ENCODE measurements around the gene HPS5. TPM values are rescaled to one million over a fixed set of nuclear protein-coding genes. Genes with fewer than 3 reads are reported as not detected.

Gene HPS5
- total and polyA plus RNA-seq, 2 of the 13 experiments (the other 11 are each of a cell fraction or from before 2014, with no cell fraction given) = 6.6 to 25.5 TPM

DNA sequence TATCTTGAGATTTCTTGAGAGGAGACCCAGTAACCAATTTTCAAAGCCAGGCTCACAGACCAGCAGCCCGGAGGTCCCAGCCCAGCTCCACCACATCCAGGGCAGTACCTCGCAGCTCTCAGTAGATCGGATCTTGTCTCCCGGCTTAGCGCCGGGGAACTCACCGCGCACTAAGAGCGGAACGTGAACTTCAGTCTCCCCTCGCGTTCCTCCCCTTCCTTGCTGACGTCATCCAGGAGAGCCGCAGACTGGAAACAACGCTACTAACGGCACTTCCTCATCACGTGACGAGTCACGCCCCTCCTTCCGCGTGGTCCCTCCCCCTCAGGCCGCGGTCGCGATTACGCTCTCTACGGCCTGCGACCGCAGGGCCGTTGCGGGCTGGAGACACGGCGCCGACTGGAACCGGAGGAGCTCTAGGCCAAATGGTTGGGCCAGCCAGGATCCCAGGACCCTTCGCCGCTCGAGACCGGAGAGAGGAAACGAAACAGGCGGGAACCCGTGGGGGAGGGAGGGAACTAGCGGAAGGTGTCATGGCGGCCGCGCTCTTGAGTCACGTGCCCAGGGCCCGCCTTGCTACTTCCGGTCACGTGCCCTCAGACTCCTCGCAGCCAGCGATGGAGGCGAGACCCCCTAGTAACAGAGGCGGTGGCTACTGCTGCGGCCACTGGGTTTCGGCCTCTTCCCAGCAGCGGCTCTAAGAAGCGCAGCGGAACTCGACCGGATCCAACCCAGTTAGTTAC is at the start of gene HPS5, which contains the start of gene GTF2H1 (continued):
- TF ChIP-seq, protein P1, sequence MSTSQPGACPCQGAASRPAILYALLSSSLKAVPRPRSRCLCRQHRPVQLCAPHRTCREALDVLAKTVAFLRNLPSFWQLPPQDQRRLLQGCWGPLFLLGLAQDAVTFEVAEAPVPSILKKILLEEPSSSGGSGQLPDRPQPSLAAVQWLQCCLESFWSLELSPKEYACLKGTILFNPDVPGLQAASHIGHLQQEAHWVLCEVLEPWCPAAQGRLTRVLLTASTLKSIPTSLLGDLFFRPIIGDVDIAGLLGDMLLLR (CRISPR knock-in tag; IDR thresholded peaks at IDR 0.05) = peak; percentile 96
- peak; percentile 30 for TF ChIP-seq GATAD2A (CRISPR knock-in tag; IDR thresholded peaks at IDR 0.05)
- TF ChIP-seq RFX1 (IDR thresholded peaks at IDR 0.05) = no peak
- TF ChIP-seq PITX1 (CRISPR knock-in tag; IDR thresholded peaks at IDR 0.05) = peak; percentile 78
- peak; percentile 65; the same call in 1 of the 2 replicates for TF ChIP-seq ZNF564 (CRISPR knock-in tag; IDR thresholded peaks at IDR 0.05)
- TF ChIP-seq YEATS4 (CRISPR knock-in tag; IDR thresholded peaks at IDR 0.05; ENCODE audit: borderline replicate concordance) = peak; percentile 99
- peak; percentile 69 for TF ChIP-seq MED1 (CRISPR knock-in tag; IDR thresholded peaks at IDR 0.05)
- TF ChIP-seq ZNF883 (CRISPR knock-in tag; IDR thresholded peaks at IDR 0.05; ENCODE audit: not compliant biosample characterization) = peak; percentile 94
- TF ChIP-seq ATF6 (CRISPR knock-in tag; conservative IDR thresholded peaks at IDR 0.05) = 0 out of 2 replicates have a peak, but pooled peaks have one; percentile 26
- peak; percentile 97 for TF ChIP-seq KDM2A (CRISPR knock-in tag; IDR thresholded peaks at IDR 0.05; ENCODE audit: borderline replicate concordance, low read depth)
- TF ChIP-seq, protein P2, sequence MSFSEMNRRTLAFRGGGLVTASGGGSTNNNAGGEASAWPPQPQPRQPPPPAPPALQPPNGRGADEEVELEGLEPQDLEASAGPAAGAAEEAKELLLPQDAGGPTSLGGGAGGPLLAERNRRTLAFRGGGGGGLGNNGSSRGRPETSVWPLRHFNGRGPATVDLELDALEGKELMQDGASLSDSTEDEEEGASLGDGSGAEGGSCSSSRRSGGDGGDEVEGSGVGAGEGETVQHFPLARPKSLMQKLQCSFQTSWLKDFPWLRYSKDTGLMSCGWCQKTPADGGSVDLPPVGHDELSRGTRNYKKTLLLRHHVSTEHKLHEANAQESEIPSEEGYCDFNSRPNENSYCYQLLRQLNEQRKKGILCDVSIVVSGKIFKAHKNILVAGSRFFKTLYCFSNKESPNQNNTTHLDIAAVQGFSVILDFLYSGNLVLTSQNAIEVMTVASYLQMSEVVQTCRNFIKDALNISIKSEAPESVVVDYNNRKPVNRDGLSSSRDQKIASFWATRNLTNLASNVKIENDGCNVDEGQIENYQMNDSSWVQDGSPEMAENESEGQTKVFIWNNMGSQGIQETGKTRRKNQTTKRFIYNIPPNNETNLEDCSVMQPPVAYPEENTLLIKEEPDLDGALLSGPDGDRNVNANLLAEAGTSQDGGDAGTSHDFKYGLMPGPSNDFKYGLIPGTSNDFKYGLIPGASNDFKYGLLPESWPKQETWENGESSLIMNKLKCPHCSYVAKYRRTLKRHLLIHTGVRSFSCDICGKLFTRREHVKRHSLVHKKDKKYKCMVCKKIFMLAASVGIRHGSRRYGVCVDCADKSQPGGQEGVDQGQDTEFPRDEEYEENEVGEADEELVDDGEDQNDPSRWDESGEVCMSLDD (CRISPR knock-in tag; IDR thresholded peaks at IDR 0.05; ENCODE audit: borderline replicate concordance) = no peak
- TF ChIP-seq ZNF441 (CRISPR knock-in tag; IDR thresholded peaks at IDR 0.05; ENCODE audit: borderline replicate concordance) = peak; percentile 86
- no peak for TF ChIP-seq BRCA1 (CRISPR knock-in tag; IDR thresholded peaks at IDR 0.05)
- peak; percentile 72; the same call in 1 of the 2 replicates for TF ChIP-seq ZFP37 (CRISPR knock-in tag; IDR thresholded peaks at IDR 0.05; ENCODE audit: borderline replicate concordance)
- TF ChIP-seq HOMEZ (CRISPR knock-in tag; IDR thresholded peaks at IDR 0.05; ENCODE audit: low read depth) = peak; percentile 76; the same call in 1 of the 2 replicates
- TF ChIP-seq HMGXB3 (CRISPR knock-in tag; IDR thresholded peaks at IDR 0.05; ENCODE audit: borderline replicate concordance) = peak; percentile 83; the same call in 1 of the 2 replicates
- TF ChIP-seq ZNF260 (CRISPR knock-in tag; IDR thresholded peaks at IDR 0.05; ENCODE audit: borderline replicate concordance, low read depth) = 0 out of 2 replicates have a peak, but pooled peaks have one; percentile 88
